AG04450 (cell line): Measurements from ENCODE around the gene DIP2B. TPM values are rescaled to one million over a fixed set of nuclear protein-coding genes. Genes with fewer than 3 reads are reported as not detected.

Source experiments
- CTCF ChIA-PET: fragments of 300-600, 350-600 bp; formaldehyde crosslinking; extraction: SDS; loops from one replicate; lab custom pipeline; 2022; ENCODE audit warnings: antibody characterized with exemption, inconsistent platforms; lab: Charles Lee
- POLR2A ChIA-PET: fragments of 350-600 bp; formaldehyde crosslinking; extraction: SDS; loops from one replicate; lab custom pipeline; 2021; ENCODE audit warnings: antibody characterized with exemption, inconsistent platforms; lab: Yijun Ruan, JAX
- DNase-seq: peaks from one replicate; pipeline ENCODE4 v3.0.0-alpha.2; 2011; ENCODE audit warnings: low read depth, low spot score
- H3K27ac ChIP-seq: one replicate; pipeline ENCODE4 v1.5.1; 2012; ENCODE audit warnings: low read depth, low read length, control low read depth
- H3K27me3 ChIP-seq: one replicate; pipeline ENCODE4 v1.6.0; 2012; ENCODE audit warnings: low read length; ENCODE audit not compliant: control insufficient read depth, insufficient read depth
- H3K4me3 ChIP-seq: 2 replicates; pipeline ENCODE4 v1.5.1; 2011; ENCODE audit warnings: mild to moderate bottlenecking, low read depth, low read length, control low read depth
- H3K9me3 ChIP-seq: 2 replicates; pipeline ENCODE4 v1.5.1; 2012; ENCODE audit warnings: low read length; ENCODE audit not compliant: control insufficient read depth, insufficient read depth
- polyA plus RNA-seq: library from polyadenylated mRNA; depleted of rRNA; stranded (reverse); fragments of >200 nt; gene quantifications from 2 replicates; pipeline ENCODE4 v1.2.3, GENCODE V29; 2011
- TF ChIP-seq, protein P1 (sequence below): IDR thresholded peaks from 2 replicates; pipeline ENCODE4 v1.5.1; 2011; ENCODE audit warnings: low read depth, low read length, control low read depth, inconsistent platforms

Gene DIP2B
- polyA plus RNA-seq, 1 experiment: 22.0 TPM

DNA sequence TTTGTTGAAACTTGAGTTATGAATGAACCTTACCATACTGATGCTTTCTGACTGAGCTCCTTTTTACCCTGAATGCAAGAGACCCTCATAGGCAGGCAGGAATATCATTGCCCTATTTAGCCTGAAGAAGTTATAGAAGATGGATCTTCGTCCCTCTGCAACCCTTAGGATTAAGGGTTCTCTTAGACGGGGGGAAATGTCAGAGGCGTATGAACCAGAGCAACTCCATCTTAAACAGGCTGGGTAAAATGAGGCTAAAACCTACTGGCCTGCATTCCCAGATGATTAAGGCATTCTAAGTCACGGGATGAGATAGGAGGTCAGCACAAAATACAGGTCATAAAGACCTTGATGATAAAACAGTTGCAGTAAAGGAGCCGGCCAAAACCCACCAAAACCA lies 266.6 kb downstream of the DIP2B start:
- no peak for DNase-seq
- no peak overlapping the region for H3K4me3 ChIP-seq
- TF ChIP-seq, protein P1, sequence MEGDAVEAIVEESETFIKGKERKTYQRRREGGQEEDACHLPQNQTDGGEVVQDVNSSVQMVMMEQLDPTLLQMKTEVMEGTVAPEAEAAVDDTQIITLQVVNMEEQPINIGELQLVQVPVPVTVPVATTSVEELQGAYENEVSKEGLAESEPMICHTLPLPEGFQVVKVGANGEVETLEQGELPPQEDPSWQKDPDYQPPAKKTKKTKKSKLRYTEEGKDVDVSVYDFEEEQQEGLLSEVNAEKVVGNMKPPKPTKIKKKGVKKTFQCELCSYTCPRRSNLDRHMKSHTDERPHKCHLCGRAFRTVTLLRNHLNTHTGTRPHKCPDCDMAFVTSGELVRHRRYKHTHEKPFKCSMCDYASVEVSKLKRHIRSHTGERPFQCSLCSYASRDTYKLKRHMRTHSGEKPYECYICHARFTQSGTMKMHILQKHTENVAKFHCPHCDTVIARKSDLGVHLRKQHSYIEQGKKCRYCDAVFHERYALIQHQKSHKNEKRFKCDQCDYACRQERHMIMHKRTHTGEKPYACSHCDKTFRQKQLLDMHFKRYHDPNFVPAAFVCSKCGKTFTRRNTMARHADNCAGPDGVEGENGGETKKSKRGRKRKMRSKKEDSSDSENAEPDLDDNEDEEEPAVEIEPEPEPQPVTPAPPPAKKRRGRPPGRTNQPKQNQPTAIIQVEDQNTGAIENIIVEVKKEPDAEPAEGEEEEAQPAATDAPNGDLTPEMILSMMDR: no peak
- H3K27ac ChIP-seq: no peak overlapping the region
- ChIA-PET POLR2A (interaction anchor here (0.6 kb wide), 1 partner anchor 920 kb away, joined by 4 read pairs; no protein-coding TSS in a partner anchor), CTCF (no interaction called here)
- no peaks in the 10 kb centered on the region for H3K27me3 ChIP-seq
- H3K9me3 ChIP-seq: no peaks in the 10 kb centered on the region

DNA sequence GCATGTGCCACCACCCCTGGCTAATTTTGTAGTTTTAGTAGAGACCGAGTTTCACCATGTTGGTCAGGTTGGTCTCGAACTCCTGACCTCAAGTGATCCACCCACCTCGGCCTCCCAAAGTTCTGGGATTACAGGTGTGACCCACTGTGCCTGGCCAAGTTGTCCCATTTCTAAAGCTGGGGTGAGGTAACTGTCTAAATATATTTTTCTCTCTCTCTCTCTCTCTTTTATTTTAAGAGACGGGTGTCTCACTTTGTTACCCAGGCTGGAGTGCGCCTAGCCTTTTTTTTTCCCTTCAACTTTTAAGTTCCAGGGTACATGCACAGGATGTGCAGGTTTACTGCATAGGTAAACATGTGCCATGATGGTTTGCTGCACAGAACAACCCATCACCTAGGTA lies 267.7 kb downstream of the DIP2B start:
- DNase-seq: no peak
- Histone ChIP-seq H3K9me3 (no peaks in the 10 kb centered on the region), H3K27ac (no peak overlapping the region), H3K4me3 (no peak overlapping the region), H3K27me3 (no peaks in the 10 kb centered on the region)
- TF ChIP-seq, protein P1: no peak
- POLR2A ChIA-PET: no interaction called here
- CTCF ChIA-PET: no interaction called here

DNA sequence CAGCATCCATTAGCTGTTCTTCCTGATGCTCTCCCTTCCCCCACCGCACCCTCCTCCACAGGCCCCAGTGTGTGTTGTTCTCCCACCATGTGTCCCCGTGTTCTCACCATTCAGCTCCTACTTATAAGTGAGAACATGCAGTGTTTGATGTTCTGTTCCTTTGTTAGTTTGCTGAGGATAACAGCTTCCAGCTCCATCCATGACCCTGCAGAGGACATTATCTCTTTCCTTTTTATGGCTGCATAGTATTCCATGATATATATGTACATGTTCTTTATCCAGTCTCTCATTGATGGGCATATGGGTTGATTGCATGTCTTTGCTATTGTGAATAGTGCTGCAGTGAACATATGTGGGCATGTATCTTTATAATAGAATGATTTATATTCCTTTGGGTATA lies 268.1 kb downstream of the DIP2B start:
- H3K4me3 ChIP-seq: no peak overlapping the region
- DNase-seq: no peak
- TF ChIP-seq, protein P1: no peak
- no peak overlapping the region for H3K27ac ChIP-seq
- ChIA-PET POLR2A (no interaction called here), CTCF (no interaction called here)
- H3K9me3 ChIP-seq: no peaks in the 10 kb centered on the region
- H3K27me3 ChIP-seq: no peaks in the 10 kb centered on the region

DNA sequence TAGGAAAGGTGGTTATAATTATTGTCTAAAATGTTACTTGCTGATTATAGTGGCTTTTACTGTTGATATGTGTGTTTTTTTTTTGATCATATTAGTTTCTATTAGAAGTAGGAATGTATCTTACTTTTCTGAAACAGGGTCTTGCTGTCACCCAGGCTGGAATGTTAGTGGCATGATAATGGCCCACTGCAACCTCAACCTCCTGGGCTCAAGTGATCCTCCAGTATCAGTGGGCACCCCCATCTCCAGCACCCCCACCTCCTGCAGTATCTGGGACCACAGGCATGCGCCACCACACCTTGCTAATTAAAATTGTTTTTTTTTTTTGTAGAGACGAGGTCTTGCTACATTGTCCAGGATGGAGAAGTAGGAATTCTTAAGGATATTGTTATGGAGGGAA lies 270.5 kb downstream of the DIP2B start:
- Histone ChIP-seq H3K9me3 (no peaks in the 10 kb centered on the region), H3K4me3 (no peak overlapping the region), H3K27me3 (no peaks in the 10 kb centered on the region), H3K27ac (no peak overlapping the region)
- DNase-seq: no peak
- TF ChIP-seq, protein P1: no peak
- ChIA-PET POLR2A (no interaction called here), CTCF (interaction anchor here (2.2 kb wide), 1 partner anchor 10 kb away, joined by 14 read pairs; the partner anchor contains the start of gene ATF1)

DNA sequence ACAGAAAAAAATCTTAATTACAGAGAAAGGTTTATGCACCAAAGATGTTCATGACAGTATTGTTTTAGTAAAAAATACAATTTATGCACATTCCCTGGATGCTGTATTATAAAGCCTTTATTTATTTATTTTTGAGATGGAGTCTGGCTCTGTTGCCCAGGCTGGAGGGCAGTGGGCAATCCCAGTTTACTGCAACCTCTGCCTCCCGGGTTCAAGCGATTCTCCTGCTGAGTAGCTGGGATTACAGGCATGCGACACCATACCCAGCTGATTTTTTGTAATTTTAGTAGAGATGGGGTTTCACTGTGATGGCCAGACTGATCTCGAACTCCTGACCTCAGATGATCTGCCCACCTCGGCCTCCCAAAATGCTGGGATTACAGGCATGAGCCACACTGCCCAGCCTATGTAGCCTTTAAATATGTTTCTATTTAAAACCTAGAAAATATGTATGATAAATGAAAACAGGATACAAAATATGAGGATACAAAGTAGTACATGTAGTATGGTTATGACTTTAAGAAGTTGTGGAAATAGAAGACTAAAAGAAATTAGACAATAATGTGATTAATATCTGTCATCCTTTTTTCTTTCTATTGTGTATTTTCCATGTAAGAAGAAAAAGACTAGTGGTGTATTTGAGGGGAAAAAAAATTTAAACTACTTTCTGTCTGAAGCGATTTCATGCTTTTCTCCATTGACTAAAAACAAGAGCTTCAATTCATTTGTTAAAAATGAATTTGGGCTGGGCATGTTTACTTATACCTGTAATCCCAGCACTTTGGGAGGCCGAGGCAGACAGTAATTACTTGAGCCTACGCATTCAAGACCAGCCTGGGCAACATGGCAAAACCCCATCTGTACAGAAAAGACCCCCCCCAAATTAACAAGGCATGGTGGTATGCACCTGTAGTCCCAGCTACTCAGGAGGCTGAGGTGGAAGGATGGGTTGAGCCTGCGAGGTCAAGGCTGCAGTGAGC lies 272.3 kb downstream of the DIP2B start:
- no peak overlapping the region for H3K4me3 ChIP-seq
- no peak for DNase-seq
- ChIA-PET POLR2A (no interaction called here), CTCF (interaction anchor here (1.0 kb wide), 1 partner anchor 12 kb away, joined by 6 read pairs; no protein-coding TSS in a partner anchor)
- TF ChIP-seq, protein P1: no peak
- H3K27ac ChIP-seq: no peak overlapping the region
- no peaks in the 10 kb centered on the region for H3K9me3 ChIP-seq
- no peaks in the 10 kb centered on the region for H3K27me3 ChIP-seq
